IMR-90 (cell line): ENCODE measurements around the gene C16orf74. TPM values are rescaled to one million over a fixed set of nuclear protein-coding genes. Genes with fewer than 3 reads are reported as not detected.
A peak's percentile ranks its signal among the peaks of the same experiment; 100 is the strongest.

Experiments used
- ATAC-seq: fragments of 200-7000 bp; cut with Tn5 transposase; 2 replicates; pipeline ENCODE4 v1.9.1; 2020; ENCODE audit warnings: low read depth, mild to moderate bottlenecking, moderate library complexity
- BruUV-seq: library from RNA; stranded (reverse); fragments of 400-500 nt; replicated peaks from 2 replicates; lab custom pipeline; 2021; lab: Mats Ljungman, UMichigan
- CTCF ChIA-PET: fragments of 300-600 bp; formaldehyde crosslinking; extraction: SDS; loops from one replicate; lab custom pipeline; 2021; ENCODE audit warnings: antibody characterized with exemption; lab: Yijun Ruan, JAX
- POLR2A ChIA-PET: fragments of 300-600 bp; sonication (Branson Sonifier 250); formaldehyde crosslinking; loops from one replicate; lab custom pipeline; 2022; ENCODE audit warnings: antibody characterized with exemption; ENCODE audit not compliant: unreplicated experiment; lab: Charles Lee
- DNase-seq: peaks from one replicate; pipeline ENCODE4 v3.0.0; 2013
- H2AFZ ChIP-seq: replicated peaks from 2 replicates; pipeline ENCODE3; 2013; ENCODE audit warnings: low read length, mild to moderate bottlenecking; ENCODE audit not compliant: poor library complexity
- H2AK5ac ChIP-seq: 2 replicates; pipeline ENCODE4 v1.6.1; 2013; ENCODE audit warnings: low read depth, low read length, inconsistent platforms
- H2AK9ac ChIP-seq: replicated peaks from 2 replicates; pipeline ENCODE3; 2013; ENCODE audit warnings: mild to moderate bottlenecking, low read depth, low read length, moderate library complexity; ENCODE audit not compliant: poor library complexity
- H2BK120ac ChIP-seq: 2 replicates; pipeline ENCODE4 v1.6.1; 2013; ENCODE audit warnings: low read depth, low read length, inconsistent platforms
- H2BK15ac ChIP-seq: 3 replicates; pipeline ENCODE4 v1.6.1; 2013; ENCODE audit warnings: low read depth, low read length, inconsistent platforms
- H2BK20ac ChIP-seq: 2 replicates; pipeline ENCODE4 v1.6.1; 2013; ENCODE audit warnings: low read depth, mild to moderate bottlenecking, inconsistent platforms, low read length, moderate library complexity
- H2BK5ac ChIP-seq: 2 replicates; pipeline ENCODE4 v1.6.1; 2013; ENCODE audit warnings: mild to moderate bottlenecking, low read depth, low read length, inconsistent platforms; ENCODE audit not compliant: poor library complexity, severe bottlenecking
- H3K14ac ChIP-seq: replicated peaks from 2 replicates; pipeline ENCODE4 v1.6.1; 2013; ENCODE audit warnings: low read depth, low read length, inconsistent platforms
- H3K18ac ChIP-seq: 2 replicates; pipeline ENCODE4 v1.6.1; 2013; ENCODE audit warnings: low read depth, low read length, control low read depth
- H3K23ac ChIP-seq: 2 replicates; pipeline ENCODE4 v1.6.1; 2013; ENCODE audit warnings: low read depth, low read length, inconsistent platforms
- H3K27ac ChIP-seq: 2 replicates; pipeline ENCODE4 v1.5.1; 2013; ENCODE audit warnings: mild to moderate bottlenecking, control low read depth, low read length; ENCODE audit not compliant: insufficient read depth
- H3K27me3 ChIP-seq: 2 replicates; pipeline ENCODE4 v1.6.1; 2013; ENCODE audit warnings: low read length; ENCODE audit not compliant: control insufficient read depth, insufficient read depth
- H3K36me3 ChIP-seq: 2 replicates; pipeline ENCODE4 v1.6.1; 2013; ENCODE audit warnings: low read length, mixed read lengths; ENCODE audit not compliant: control insufficient read depth, insufficient read depth
- H3K4ac ChIP-seq: 2 replicates; pipeline ENCODE4 v1.6.1; 2013; ENCODE audit warnings: low read depth, low read length, inconsistent platforms
- H3K4me1 ChIP-seq: 2 replicates; pipeline ENCODE4 v1.6.1; 2013; ENCODE audit warnings: low read length, mixed read lengths; ENCODE audit not compliant: control insufficient read depth, insufficient read depth
- H3K4me2 ChIP-seq: 2 replicates; pipeline ENCODE4 v1.6.1; 2013; ENCODE audit warnings: low read depth, mild to moderate bottlenecking, control low read depth, low read length, moderate library complexity
- H3K4me3 ChIP-seq: 2 replicates; pipeline ENCODE4 v1.5.1; 2013; ENCODE audit warnings: low read depth, mild to moderate bottlenecking, control low read depth, low read length, moderate library complexity; ENCODE audit not compliant: insufficient read depth
- H3K56ac ChIP-seq: 2 replicates; pipeline ENCODE4 v1.6.1; 2013; ENCODE audit warnings: low read length, inconsistent platforms; ENCODE audit not compliant: insufficient read depth; ENCODE audit errors: extremely low read depth
- H3K79me1 ChIP-seq, 2 experiments: 2 replicates each; pipeline ENCODE4 v1.6.1; 2013; ENCODE audit warnings: low read length in 2 of 2, inconsistent platforms in 1 of 2, low read depth in 1 of 2
- H3K9ac ChIP-seq: 2 replicates; pipeline ENCODE4 v1.6.1; 2013; ENCODE audit warnings: low read depth, low read length, control low read depth
- H3K9me1 ChIP-seq: 2 replicates; pipeline ENCODE4 v1.6.1; 2013; ENCODE audit warnings: low read length, inconsistent platforms; ENCODE audit not compliant: insufficient read depth
- H3K9me3 ChIP-seq: 2 replicates; pipeline ENCODE4 v1.6.1; 2013; ENCODE audit warnings: low read length; ENCODE audit not compliant: control insufficient read depth, insufficient read depth
- H4K20me1 ChIP-seq: 2 replicates; pipeline ENCODE4 v1.6.1; 2013; ENCODE audit warnings: low read length, inconsistent platforms; ENCODE audit not compliant: insufficient read depth
- H4K5ac ChIP-seq: 2 replicates; pipeline ENCODE4 v1.6.1; 2013; ENCODE audit warnings: mild to moderate bottlenecking, low read depth, low read length, control low read depth
- H4K8ac ChIP-seq, 2 experiments: 2 replicates each; pipeline ENCODE4 v1.6.1; 2013; ENCODE audit warnings: low read depth in 2 of 2, low read length in 2 of 2, control low read depth in 1 of 2, inconsistent platforms in 1 of 2
- H4K91ac ChIP-seq: 2 replicates; pipeline ENCODE4 v1.6.1; 2013; ENCODE audit warnings: low read depth, low read length, inconsistent platforms; ENCODE audit not compliant: insufficient read depth
- CEBPB ChIP-seq: IDR thresholded peaks from 2 replicates; pipeline ENCODE4 v1.6.1; 2012; ENCODE audit warnings: low read depth, low read length, improper control_type of control experiment
- ELK1 ChIP-seq: fragments of 150-350 bp; IDR thresholded peaks from 2 replicates; pipeline ENCODE4 v1.6.1; 2016; ENCODE audit warnings: low read depth, mild to moderate bottlenecking, low read length, moderate library complexity, borderline replicate concordance
- FOS ChIP-seq: fragments of 150-350 bp; IDR thresholded peaks from 2 replicates; pipeline ENCODE4 v1.6.1; 2016; ENCODE audit warnings: low read depth, low read length
- MAZ ChIP-seq: IDR thresholded peaks from 2 replicates; pipeline ENCODE4 v1.6.1; 2012; ENCODE audit warnings: low read depth, mild to moderate bottlenecking, low read length, improper control_type of control experiment, moderate library complexity, borderline replicate concordance
- NFE2L2 ChIP-seq: fragments of 150-350 bp; IDR thresholded peaks from 2 replicates; pipeline ENCODE4 v1.6.1; 2016; ENCODE audit warnings: low read depth, mild to moderate bottlenecking, low read length
- POLR2A ChIP-seq: IDR thresholded peaks from 2 replicates; pipeline ENCODE4 v1.6.1; 2012; ENCODE audit warnings: mild to moderate bottlenecking, low read depth, low read length
- RFX5 ChIP-seq: IDR thresholded peaks from 2 replicates; pipeline ENCODE4 v1.8.0; 2012; ENCODE audit warnings: low read depth, mild to moderate bottlenecking, low read length, moderate library complexity
- SMC3 ChIP-seq: fragments of 150-350 bp; IDR thresholded peaks from 2 replicates; pipeline ENCODE4 v1.6.1; 2016; ENCODE audit warnings: low read depth, mild to moderate bottlenecking, antibody characterized with exemption, low read length, moderate library complexity
- USF2 ChIP-seq: fragments of 150-350 bp; IDR thresholded peaks from 2 replicates; pipeline ENCODE4 v1.6.1; 2017; ENCODE audit warnings: mild to moderate bottlenecking, antibody characterized with exemption, low read length, low read depth
- WGBS, 2 experiments: methylation state at CpG; one replicate each; pipeline versions ENCODE4 v1.1.5 to v1.1.7; 2013; ENCODE audit warnings: missing lambda C conversion rate in 2 of 2; ENCODE audit not compliant: insufficient read length in 1 of 2; ENCODE audit errors: extremely low coverage in 2 of 2; 5-methylcytosine and 5-hydroxymethylcytosine counted together
- dilution Hi-C: fragments of 300-500 bp; cut with HindIII; formaldehyde crosslinking; loops from one replicate; pipeline ENCODE4 v1.14.3; 2018; ENCODE audit warnings: low sequenced_read_pairs; ENCODE audit not compliant: unreplicated experiment
- in situ Hi-C: fragments of 300-500 bp; cut with MboI; formaldehyde crosslinking; loops from 3 replicates; pipeline ENCODE4 v1.14.3; 2019; ENCODE audit warnings: low sequenced_read_pairs, inconsistent platforms, mixed read lengths
- intact Hi-C: fragments of 100-400 bp; cut with micrococcal nuclease; formaldehyde crosslinking; loops from 2 replicates; pipeline ENCODE4 v1.10.0; 2022
- polyA plus RNA-seq, 3 experiments: library from polyadenylated mRNA; depleted of rRNA; stranded (reverse); fragments of >200 nt; gene quantifications; 2 replicates each; pipeline ENCODE4 v1.2.3, GENCODE V29; 2012; ENCODE audit warnings: low replicate concordance in 1 of 3
- total RNA-seq: library from RNA; depleted of rRNA; stranded (reverse); fragments of >200 nt; gene quantifications from 2 replicates; pipeline ENCODE4 v1.2.3, GENCODE V29; 2012

C16orf74 gene
- total and polyA plus RNA-seq, 2 of the 4 experiments (the other 2 are of a cell fraction), result 4.5 to 12.2 TPM

DNA sequence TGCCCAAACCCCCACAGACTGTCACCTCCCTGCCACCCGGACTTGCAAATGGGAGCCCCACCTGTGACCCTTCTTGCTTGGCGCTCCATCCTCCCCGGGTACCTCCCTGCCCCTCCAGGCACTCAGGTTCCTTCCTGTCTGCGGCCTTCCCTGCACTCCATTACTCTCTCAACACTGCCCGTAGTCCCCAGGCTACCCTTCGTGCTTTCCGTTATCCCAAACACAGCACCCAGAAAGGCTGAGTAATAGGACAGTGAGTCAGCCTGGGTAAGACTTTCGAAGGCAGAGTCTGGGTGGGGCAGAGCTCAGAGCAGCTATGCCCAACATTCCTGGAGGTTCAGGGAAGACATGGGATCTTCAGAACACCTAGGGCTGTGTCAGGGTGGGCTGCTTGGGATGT is 16.6 kb upstream of the C16orf74 start:
- Histone ChIP-seq H3K36me3 (peaks cover 2% of the 10 kb centered on the region), H2BK5ac (peak overlapping the region; percentile 87), H3K4me1 (peaks cover 10% of the 10 kb centered on the region), H2AK5ac (peak overlapping the region; percentile 98), H3K27me3 (no peaks in the 10 kb centered on the region), H2BK120ac (peak overlapping the region; percentile 95), H4K5ac (peak overlapping the region; percentile 32), H4K8ac (peak overlapping the region; percentile 87 to 88), H3K4ac (peak overlapping the region; percentile 95), H3K9me3 (no peaks in the 10 kb centered on the region), H3K9me1 (peaks cover 16% of the 10 kb centered on the region), H3K23ac (peak overlapping the region; percentile 83; the same call in 1 of the 2 replicates), H2BK20ac (peak overlapping the region; percentile 93), H3K18ac (no peak overlapping the region; the same call in 1 of the 2 replicates), H3K4me3 (no peak overlapping the region), H4K91ac (peak overlapping the region; percentile 96), H3K9ac (0 out of 2 replicates have a peak overlapping the region, but pooled peaks have one; percentile 20), H3K79me1 (peaks cover 0 to 10% of the 10 kb centered on the region in 2 experiments; a peak in 1 of 4 replicates), H2AFZ (peak overlapping the region; percentile 94), H4K20me1 (no peaks in the 10 kb centered on the region), H3K56ac (peak overlapping the region; percentile 44), H3K4me2 (no peak overlapping the region), H3K14ac (peak overlapping the region; percentile 82), H3K27ac (peak overlapping the region; percentile 71), H2BK15ac (peak overlapping the region; percentile 95; the same call in 2 of the 3 replicates), H2AK9ac (peak overlapping the region; percentile 86)
- ATAC-seq (peak; percentile 99), DNase-seq (peak; percentile 88)
- CTCF ChIA-PET, result no interaction called here
- in situ Hi-C loops, result no loop called here
- no TSS peak for BruUV-seq
- intact Hi-C loops, result no loop called here
- WGBS, 2 experiments, result 24% methylated on average over 4 of the region's 8 CpGs; no CpG with 5 or more reads in 1 of the 2 experiments
- POLR2A ChIA-PET, result no interaction called here
- peak; percentile 53; the same call in 1 of the 2 replicates for TF ChIP-seq MAZ
- peak; percentile 75 for TF ChIP-seq NFE2L2
- peak; percentile 6; the same call in 1 of the 2 replicates for TF ChIP-seq POLR2A
- TF ChIP-seq CEBPB, result peak; percentile 48
- no peak for TF ChIP-seq ELK1
- peak; percentile 85 for TF ChIP-seq FOS
- no peak for TF ChIP-seq USF2
- TF ChIP-seq RFX5, result no peak
- no peak for TF ChIP-seq SMC3
- dilution Hi-C loops, result no loop called here
